Hepatocyte (in vitro differentiated cells): ENCODE results near the gene ZSCAN31. TPM values are rescaled to one million over a fixed set of nuclear protein-coding genes. Genes with fewer than 3 reads are reported as not detected.

Experiments used
- DNase-seq: peaks from one replicate; pipeline ENCODE4 v3.0.0-alpha.2; 2016; ENCODE audit warnings: low spot score
- H2AFZ ChIP-seq: fragments of 200-600 bp; sonication (generic); 2 replicates; pipeline ENCODE4 v1.6.0; 2016; ENCODE audit warnings: antibody characterized with exemption, mild to moderate bottlenecking
- H3K27ac ChIP-seq: fragments of 200-600 bp; sonication (generic); 2 replicates; pipeline ENCODE4 v1.5.1; 2016; ENCODE audit warnings: mild to moderate bottlenecking
- H3K27me3 ChIP-seq: fragments of 200-600 bp; sonication (generic); 2 replicates; pipeline ENCODE4 v1.6.1; 2016
- H3K36me3 ChIP-seq: fragments of 200-600 bp; sonication (generic); replicated peaks from 2 replicates; pipeline ENCODE4 v1.5.1; 2016; ENCODE audit warnings: low read depth; ENCODE audit not compliant: insufficient read depth
- H3K4me1 ChIP-seq: fragments of 200-600 bp; sonication (generic); 2 replicates; pipeline ENCODE4 v1.5.1; 2016; ENCODE audit warnings: mild to moderate bottlenecking, moderate library complexity; ENCODE audit not compliant: insufficient read depth
- H3K4me2 ChIP-seq: fragments of 200-600 bp; sonication (generic); 2 replicates; pipeline ENCODE4 v1.6.0; 2016
- H3K4me3 ChIP-seq: fragments of 200-600 bp; sonication (generic); 2 replicates; pipeline ENCODE4 v1.5.1; 2016; ENCODE audit warnings: mild to moderate bottlenecking
- H3K79me2 ChIP-seq: fragments of 200-600 bp; sonication (generic); 2 replicates; pipeline ENCODE4 v1.6.0; 2017; ENCODE audit warnings: mild to moderate bottlenecking
- H3K9me2 ChIP-seq: fragments of 200-600 bp; sonication (generic); replicated peaks from 2 replicates; pipeline ENCODE4 v1.6.0; 2017; ENCODE audit warnings: mild to moderate bottlenecking; ENCODE audit not compliant: insufficient read depth
- H3K9me3 ChIP-seq: fragments of 200-600 bp; sonication (generic); 2 replicates; pipeline ENCODE4 v1.5.1; 2016; ENCODE audit warnings: low read depth, mild to moderate bottlenecking
- H4K20me1 ChIP-seq: fragments of 200-600 bp; sonication (generic); 2 replicates; pipeline ENCODE4 v1.6.0; 2016; ENCODE audit warnings: mild to moderate bottlenecking; ENCODE audit not compliant: insufficient read depth, poor library complexity, severe bottlenecking
- CTCF ChIP-seq: fragments of 200-600 bp; sonication (generic); IDR thresholded peaks from 2 replicates; pipeline ENCODE4 v1.5.1; 2016; ENCODE audit warnings: antibody characterized with exemption, mild to moderate bottlenecking; ENCODE audit not compliant: poor library complexity
- EZH2 ChIP-seq: fragments of 200-600 bp; sonication (generic); IDR thresholded peaks from 2 replicates; pipeline ENCODE4 v1.6.1; 2016; ENCODE audit warnings: antibody characterized with exemption, mild to moderate bottlenecking, borderline replicate concordance
- EZH2phosphoT487 ChIP-seq: fragments of 200-600 bp; sonication (generic); IDR thresholded peaks from one replicate; pipeline ENCODE4 v1.6.1; 2018; ENCODE audit warnings: antibody characterized with exemption, mild to moderate bottlenecking, low read depth, moderate library complexity; ENCODE audit not compliant: unreplicated experiment, severe bottlenecking
- WGBS: methylation state at CpG from one replicate; pipeline ENCODE4 v1.1.6; 2016; ENCODE audit warnings: low lambda C conversion rate; ENCODE audit errors: missing lambda C conversion rate; 5-methylcytosine and 5-hydroxymethylcytosine counted together
- polyA plus RNA-seq: library from polyadenylated mRNA; unstranded; fragments of >200 nt; fragmentation: Nextera tagmentation; extraction: Ambion mirVana; gene quantifications from 2 replicates; pipeline ENCODE4 v1.2.1, GENCODE V29; 2016
- total RNA-seq: library from RNA; depleted of rRNA; stranded (reverse); fragments of >200 nt; gene quantifications from 2 replicates; pipeline ENCODE4 v1.2.3, GENCODE V29; 2014

Gene ZSCAN31
- total RNA-seq = 2.6 and 4.6 TPM in 2 replicates
- 1.8 and 3.4 TPM in 2 replicates for polyA plus RNA-seq

GRCh38 chr6:28335564-28336283, at the start of gene ZSCAN31:
Gene ZSCAN31, minus strand, starts transcription at chr6:28336148. Its CDS starts 6,465 bp downstream, at chr6:28329683.
- H3K4me2 ChIP-seq = peak within 1 kb of the TSS; percentile 74
- no peaks in the 10 kb centered on the region for H3K9me3 ChIP-seq
- peak; percentile 97 for DNase-seq
- peak within 1 kb of the TSS; percentile 94 for H3K27ac ChIP-seq
- H3K79me2 ChIP-seq = peaks cover 13% of the 10 kb centered on the region
- H2AFZ ChIP-seq = peak within 1 kb of the TSS; percentile 31
- no peaks in the 10 kb centered on the region for H4K20me1 ChIP-seq
- H3K9me2 ChIP-seq = no peaks in the 10 kb centered on the region
- peak within 1 kb of the TSS; percentile 56 for H3K4me3 ChIP-seq
- no peaks in the 10 kb centered on the region for H3K27me3 ChIP-seq
- 1% methylated on average over 35 of the region's 35 CpGs for WGBS
- H3K36me3 ChIP-seq = no peaks in the 10 kb centered on the region
- peaks cover 7% of the 10 kb centered on the region for H3K4me1 ChIP-seq
- no peak for TF ChIP-seq EZH2
- no peak for TF ChIP-seq CTCF
- no peak for TF ChIP-seq EZH2phosphoT487

GRCh38 chr6:28384143-28384533, 48.2 kb upstream of the ZSCAN31 start:
- DNase-seq = no peak
- H3K9me2 ChIP-seq = no peaks in the 10 kb centered on the region
- peak overlapping the region; percentile 85 for H3K27ac ChIP-seq
- H3K36me3 ChIP-seq = peaks cover 10% of the 10 kb centered on the region
- H3K9me3 ChIP-seq = peaks cover under 1% of the 10 kb centered on the region
- no peaks in the 10 kb centered on the region for H3K27me3 ChIP-seq
- no peak overlapping the region for H2AFZ ChIP-seq
- peaks cover 6% of the 10 kb centered on the region for H3K4me1 ChIP-seq
- H3K79me2 ChIP-seq = peaks cover 47% of the 10 kb centered on the region
- 66% methylated on average over 2 of the region's 2 CpGs for WGBS
- no peaks in the 10 kb centered on the region for H4K20me1 ChIP-seq
- H3K4me2 ChIP-seq = peak overlapping the region; percentile 75
- TF ChIP-seq CTCF = no peak
- TF ChIP-seq EZH2 = no peak
- no peak for TF ChIP-seq EZH2phosphoT487
- H3K4me3 ChIP-seq = no peak overlapping the region

- peak overlapping the region; percentile 75 for H3K4me2 ChIP-seq
- peak overlapping the region; percentile 28 for H3K4me3 ChIP-seq
- H3K27ac ChIP-seq = peak overlapping the region; percentile 85
- H3K36me3 ChIP-seq = peaks cover 10% of the 10 kb centered on the region
- H3K9me3 ChIP-seq = peaks cover 7% of the 10 kb centered on the region
- 12% methylated on average over 31 of the region's 31 CpGs for whole genome bisulfite sequencing
- no peaks in the 10 kb centered on the region for H3K27me3 ChIP-seq
- peak; percentile 56 for TF ChIP-seq CTCF
- TF ChIP-seq EZH2phosphoT487 = no peak
- H3K9me2 ChIP-seq = no peaks in the 10 kb centered on the region
- peak; percentile 93 for DNase-seq
- H2AFZ ChIP-seq = peak overlapping the region; percentile 74
- H4K20me1 ChIP-seq = no peaks in the 10 kb centered on the region
- peaks cover 6% of the 10 kb centered on the region for H3K4me1 ChIP-seq
- peaks cover 45% of the 10 kb centered on the region for H3K79me2 ChIP-seq
These were observed 47.5 kb upstream of the ZSCAN31 start for GRCh38 chr6:28383235-28384142.
